ENCODE data around the gene LDLRAD4. TPM values are rescaled to one million over a fixed set of nuclear protein-coding genes. Genes with fewer than 3 reads are reported as not detected.
A peak's percentile ranks its signal among the peaks of the same experiment; 100 is the strongest.

LDLRAD4 gene
- total RNA-seq, 1 donor: 50.9 TPM

GRCh38 chr18:13612196-13612997 lies 393.8 kb downstream of the LDLRAD4 start:
- Histone ChIP-seq H3K4me1 (ENCODE audit: insufficient read depth, low read length) (peaks cover 81% of the 10 kb centered on the region), H3K4me3 (ENCODE audit: low read length) (peak overlapping the region; percentile 14), H3K9me3 (ENCODE audit: low read depth, low read length) (no peaks in the 10 kb centered on the region), H3K27me3 (ENCODE audit: insufficient read depth, low read length) (peaks cover 6% of the 10 kb centered on the region)

- Histone ChIP-seq H3K27me3 (ENCODE audit: insufficient read depth, low read length) (peaks cover 6% of the 10 kb centered on the region), H3K4me1 (ENCODE audit: insufficient read depth, low read length) (peaks cover 81% of the 10 kb centered on the region), H3K9me3 (ENCODE audit: low read depth, low read length) (no peaks in the 10 kb centered on the region), H3K4me3 (ENCODE audit: low read length) (no peak overlapping the region)
Measured at GRCh38 chr18:13613099-13613498, 394.5 kb downstream of the LDLRAD4 start.

GRCh38 chr18:13613591-13614501 lies 395.3 kb downstream of the LDLRAD4 start:
- Histone ChIP-seq H3K4me3 (ENCODE audit: low read length) (no peak overlapping the region), H3K4me1 (ENCODE audit: insufficient read depth, low read length) (peaks cover 75% of the 10 kb centered on the region), H3K9me3 (ENCODE audit: low read depth, low read length) (no peaks in the 10 kb centered on the region), H3K27me3 (ENCODE audit: insufficient read depth, low read length) (peaks cover 6% of the 10 kb centered on the region)

GRCh38 chr18:13614641-13615288 lies 396.2 kb downstream of the LDLRAD4 start:
- Histone ChIP-seq H3K4me3 (ENCODE audit: low read length) (no peak overlapping the region), H3K9me3 (ENCODE audit: low read depth, low read length) (no peaks in the 10 kb centered on the region), H3K4me1 (ENCODE audit: insufficient read depth, low read length) (peaks cover 66% of the 10 kb centered on the region), H3K27me3 (ENCODE audit: insufficient read depth, low read length) (peaks cover 6% of the 10 kb centered on the region)

GRCh38 chr18:13615432-13615861 lies 396.9 kb downstream of the LDLRAD4 start:
- peaks cover 63% of the 10 kb centered on the region for H3K4me1 ChIP-seq (ENCODE audit: insufficient read depth, low read length)
- H3K9me3 ChIP-seq (ENCODE audit: low read depth, low read length): no peaks in the 10 kb centered on the region
- H3K4me3 ChIP-seq (ENCODE audit: low read length): no peak overlapping the region
- H3K27me3 ChIP-seq (ENCODE audit: insufficient read depth, low read length): peaks cover 6% of the 10 kb centered on the region

- peaks cover 57% of the 10 kb centered on the region for H3K4me1 ChIP-seq (ENCODE audit: insufficient read depth, low read length)
- peaks cover 6% of the 10 kb centered on the region for H3K27me3 ChIP-seq (ENCODE audit: insufficient read depth, low read length)
- H3K4me3 ChIP-seq (ENCODE audit: low read length): no peak overlapping the region
- no peaks in the 10 kb centered on the region for H3K9me3 ChIP-seq (ENCODE audit: low read depth, low read length)
Measured at GRCh38 chr18:13616041-13616440, 397.5 kb downstream of the LDLRAD4 start.

- H3K4me1 ChIP-seq (ENCODE audit: insufficient read depth, low read length): peaks cover 52% of the 10 kb centered on the region
- peaks cover 6% of the 10 kb centered on the region for H3K27me3 ChIP-seq (ENCODE audit: insufficient read depth, low read length)
- no peaks in the 10 kb centered on the region for H3K9me3 ChIP-seq (ENCODE audit: low read depth, low read length)
- no peak overlapping the region for H3K4me3 ChIP-seq (ENCODE audit: low read length)
Measured at GRCh38 chr18:13616525-13617035, 398.0 kb downstream of the LDLRAD4 start.

- Histone ChIP-seq H3K27me3 (ENCODE audit: insufficient read depth, low read length) (peaks cover 3% of the 10 kb centered on the region), H3K4me1 (ENCODE audit: insufficient read depth, low read length) (peaks cover 41% of the 10 kb centered on the region), H3K4me3 (ENCODE audit: low read length) (no peak overlapping the region), H3K9me3 (ENCODE audit: low read depth, low read length) (no peaks in the 10 kb centered on the region)
Measured at GRCh38 chr18:13617826-13618515, 399.4 kb downstream of the LDLRAD4 start.

GRCh38 chr18:13618760-13619438 lies 400.3 kb downstream of the LDLRAD4 start:
- H3K27me3 ChIP-seq (ENCODE audit: insufficient read depth, low read length): no peaks in the 10 kb centered on the region
- peaks cover 36% of the 10 kb centered on the region for H3K4me1 ChIP-seq (ENCODE audit: insufficient read depth, low read length)
- H3K9me3 ChIP-seq (ENCODE audit: low read depth, low read length): no peaks in the 10 kb centered on the region

GRCh38 chr18:13619505-13620205 lies 401.1 kb downstream of the LDLRAD4 start:
- no peaks in the 10 kb centered on the region for H3K9me3 ChIP-seq (ENCODE audit: low read depth, low read length)
- H3K4me1 ChIP-seq (ENCODE audit: insufficient read depth, low read length): peaks cover 28% of the 10 kb centered on the region
- no peaks in the 10 kb centered on the region for H3K27me3 ChIP-seq (ENCODE audit: insufficient read depth, low read length)
- no peak overlapping the region for H3K4me3 ChIP-seq (ENCODE audit: low read length)

More at GRCh38 chr18:13618760-13619438, 400.3 kb downstream of the LDLRAD4 start:
- no peak overlapping the region for H3K4me3 ChIP-seq (ENCODE audit: low read length)

- no peak overlapping the region for H3K4me3 ChIP-seq (ENCODE audit: low read length)
- H3K9me3 ChIP-seq (ENCODE audit: low read depth, low read length): no peaks in the 10 kb centered on the region
- peaks cover 23% of the 10 kb centered on the region for H3K4me1 ChIP-seq (ENCODE audit: insufficient read depth, low read length)
- no peaks in the 10 kb centered on the region for H3K27me3 ChIP-seq (ENCODE audit: insufficient read depth, low read length)
Measured at GRCh38 chr18:13620206-13620672, 401.7 kb downstream of the LDLRAD4 start.

- Histone ChIP-seq H3K4me3 (ENCODE audit: low read length) (no peak overlapping the region), H3K9me3 (ENCODE audit: low read depth, low read length) (no peaks in the 10 kb centered on the region), H3K4me1 (ENCODE audit: insufficient read depth, low read length) (peaks cover 16% of the 10 kb centered on the region), H3K27me3 (ENCODE audit: insufficient read depth, low read length) (no peaks in the 10 kb centered on the region)
Measured at GRCh38 chr18:13620818-13621445, 402.4 kb downstream of the LDLRAD4 start.

GRCh38 chr18:13621446-13621849 lies 402.9 kb downstream of the LDLRAD4 start:
- Histone ChIP-seq H3K4me3 (ENCODE audit: low read length) (no peak overlapping the region), H3K27me3 (ENCODE audit: insufficient read depth, low read length) (no peaks in the 10 kb centered on the region)

More at GRCh38 chr18:13621446-13621849, 402.9 kb downstream of the LDLRAD4 start:
- H3K4me1 ChIP-seq (ENCODE audit: insufficient read depth, low read length): peaks cover 11% of the 10 kb centered on the region
- H3K9me3 ChIP-seq (ENCODE audit: low read depth, low read length): no peaks in the 10 kb centered on the region

Data from mononuclear cell (primary cell).